SK-N-SH treated with all-trans-retinoic acid at 6 μM for 48 hours (cell line): ENCODE data around the gene RIPOR2.
"Not testable (repeated sequence)": the region's sequence is repeated elsewhere in the genome, so short reads cannot be mapped to it uniquely, and the experiment has no call there.

ENCODE experiments used
- ATAC-seq: fragments of 200-7000 bp; cut with Tn5 transposase; 3 replicates; pipeline ENCODE4 v1.9.1; 2020; ENCODE audit warnings: mild to moderate bottlenecking, moderate library complexity
- ARNTL ChIP-seq: fragments of 450-650 bp; formaldehyde crosslinking; IDR thresholded peaks from 2 replicates; pipeline ENCODE4 v1.5.0; 2020; ENCODE audit warnings: low read depth, mild to moderate bottlenecking, moderate library complexity, borderline replicate concordance
- CSDC2 ChIP-seq: fragments of 250-450 bp; sonication (Bioruptor Pico); IDR thresholded peaks from 2 replicates; pipeline ENCODE4 v1.5.0; 2020; ENCODE audit warnings: mild to moderate bottlenecking, moderate library complexity
- SNAI2 ChIP-seq: fragments of 250-450 bp; sonication (Bioruptor Pico); IDR thresholded peaks from 2 replicates; pipeline ENCODE4 v1.5.0; 2020; ENCODE audit warnings: mild to moderate bottlenecking, moderate library complexity
- TCF4 ChIP-seq: fragments of 250-450 bp; sonication (Bioruptor Pico); IDR thresholded peaks from 2 replicates; pipeline ENCODE4 v1.8.0; 2021; ENCODE audit warnings: mild to moderate bottlenecking, moderate library complexity, borderline replicate concordance
- ZC3H10 ChIP-seq: fragments of 250-450 bp; sonication (Bioruptor Pico); IDR thresholded peaks from 2 replicates; pipeline ENCODE4 v1.5.1; 2021; ENCODE audit warnings: mild to moderate bottlenecking, moderate library complexity
- ZFP30 ChIP-seq: fragments of 450-650 bp; formaldehyde crosslinking; IDR thresholded peaks from 2 replicates; pipeline ENCODE4 v1.5.0; 2022; ENCODE audit warnings: mild to moderate bottlenecking, moderate library complexity
- ZNF565 ChIP-seq: fragments of 450-650 bp; formaldehyde crosslinking; conservative IDR thresholded peaks from 2 replicates; pipeline ENCODE4 v1.5.0; 2020; ENCODE audit warnings: low read depth, mild to moderate bottlenecking, moderate library complexity
- ZNF70 ChIP-seq: fragments of 450-650 bp; formaldehyde crosslinking; IDR thresholded peaks from 2 replicates; pipeline ENCODE4 v1.5.0; 2020; ENCODE audit warnings: mild to moderate bottlenecking, moderate library complexity
- ZNF8 ChIP-seq: fragments of 450-650 bp; formaldehyde crosslinking; IDR thresholded peaks from 2 replicates; pipeline ENCODE4 v1.5.0; 2020; ENCODE audit warnings: mild to moderate bottlenecking, moderate library complexity
- TF ChIP-seq, protein P1 (sequence below): fragments of 250-450 bp; sonication (Bioruptor Pico); IDR thresholded peaks from 2 replicates; pipeline ENCODE4 v1.5.1; 2021; ENCODE audit warnings: mild to moderate bottlenecking, moderate library complexity
- TF ChIP-seq, protein P2 (sequence below): fragments of 250-450 bp; sonication (Bioruptor Pico); IDR thresholded peaks from 2 replicates; pipeline ENCODE4 v1.5.1; 2020; ENCODE audit warnings: low read depth, mild to moderate bottlenecking, moderate library complexity
- TF ChIP-seq, protein P3 (sequence below): fragments of 250-450 bp; sonication (Bioruptor Pico); IDR thresholded peaks from 2 replicates; pipeline ENCODE4 v1.8.0; 2020; ENCODE audit warnings: mild to moderate bottlenecking, moderate library complexity, borderline replicate concordance
- TF ChIP-seq, protein P4 (sequence below): fragments of 250-450 bp; sonication (Bioruptor Pico); IDR thresholded peaks from 2 replicates; pipeline ENCODE4 v1.8.0; 2021; ENCODE audit warnings: low read depth, mild to moderate bottlenecking, moderate library complexity, borderline replicate concordance

Gene RIPOR2

DNA sequence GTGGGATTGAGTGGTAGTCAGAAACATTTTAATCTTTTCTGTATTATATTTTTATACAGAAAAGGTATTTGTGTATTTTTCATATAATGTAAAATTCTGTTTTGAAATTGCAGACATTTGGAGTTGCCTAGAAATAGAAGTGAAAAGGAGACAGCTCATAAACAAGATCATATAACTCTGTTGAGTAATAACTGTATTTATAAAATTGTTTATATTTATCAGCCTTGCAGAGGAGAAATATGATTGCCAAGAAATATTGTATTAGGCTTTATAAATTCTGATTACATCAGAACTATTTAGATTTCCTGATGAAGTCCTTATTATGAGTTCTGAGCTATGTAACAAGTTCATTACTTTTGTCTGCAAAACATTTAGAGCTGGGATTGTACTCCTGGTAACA is 55.3 kb downstream of the RIPOR2 start:
- no peak for TF ChIP-seq ARNTL (CRISPR knock-in tag)
- no peak for TF ChIP-seq ZNF70 (CRISPR knock-in tag)
- TF ChIP-seq, protein P1, sequence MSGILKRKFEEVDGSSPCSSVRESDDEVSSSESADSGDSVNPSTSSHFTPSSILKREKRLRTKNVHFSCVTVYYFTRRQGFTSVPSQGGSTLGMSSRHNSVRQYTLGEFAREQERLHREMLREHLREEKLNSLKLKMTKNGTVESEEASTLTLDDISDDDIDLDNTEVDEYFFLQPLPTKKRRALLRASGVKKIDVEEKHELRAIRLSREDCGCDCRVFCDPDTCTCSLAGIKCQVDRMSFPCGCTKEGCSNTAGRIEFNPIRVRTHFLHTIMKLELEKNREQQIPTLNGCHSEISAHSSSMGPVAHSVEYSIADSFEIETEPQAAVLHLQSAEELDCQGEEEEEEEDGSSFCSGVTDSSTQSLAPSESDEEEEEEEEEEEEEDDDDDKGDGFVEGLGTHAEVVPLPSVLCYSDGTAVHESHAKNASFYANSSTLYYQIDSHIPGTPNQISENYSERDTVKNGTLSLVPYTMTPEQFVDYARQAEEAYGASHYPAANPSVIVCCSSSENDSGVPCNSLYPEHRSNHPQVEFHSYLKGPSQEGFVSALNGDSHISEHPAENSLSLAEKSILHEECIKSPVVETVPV: no peak
- ATAC-seq: no peak

DNA sequence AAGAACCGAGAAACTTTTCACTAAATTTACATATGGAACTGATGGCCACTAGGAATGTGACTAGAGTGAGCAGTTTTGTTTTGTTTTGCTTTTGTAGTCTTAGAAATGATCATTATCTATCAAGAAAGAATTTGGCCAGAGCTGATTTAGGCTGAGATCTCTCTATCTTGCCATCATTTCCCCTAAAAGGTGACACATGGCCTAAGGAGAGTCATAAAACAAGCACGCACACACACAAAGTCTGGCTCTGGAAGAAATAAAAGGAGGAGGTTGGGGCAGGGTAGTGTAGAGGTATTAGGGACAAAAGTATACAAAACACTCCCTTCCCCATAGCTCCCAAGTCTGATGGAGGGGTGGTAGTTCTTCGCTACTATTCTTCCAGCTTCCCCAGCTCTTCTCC is 56.4 kb downstream of the RIPOR2 start:
- ATAC-seq: no peak
- no peak for TF ChIP-seq SNAI2 (CRISPR knock-in tag)
- TF ChIP-seq ZNF70 (CRISPR knock-in tag): no peak
- TF ChIP-seq, protein P2, sequence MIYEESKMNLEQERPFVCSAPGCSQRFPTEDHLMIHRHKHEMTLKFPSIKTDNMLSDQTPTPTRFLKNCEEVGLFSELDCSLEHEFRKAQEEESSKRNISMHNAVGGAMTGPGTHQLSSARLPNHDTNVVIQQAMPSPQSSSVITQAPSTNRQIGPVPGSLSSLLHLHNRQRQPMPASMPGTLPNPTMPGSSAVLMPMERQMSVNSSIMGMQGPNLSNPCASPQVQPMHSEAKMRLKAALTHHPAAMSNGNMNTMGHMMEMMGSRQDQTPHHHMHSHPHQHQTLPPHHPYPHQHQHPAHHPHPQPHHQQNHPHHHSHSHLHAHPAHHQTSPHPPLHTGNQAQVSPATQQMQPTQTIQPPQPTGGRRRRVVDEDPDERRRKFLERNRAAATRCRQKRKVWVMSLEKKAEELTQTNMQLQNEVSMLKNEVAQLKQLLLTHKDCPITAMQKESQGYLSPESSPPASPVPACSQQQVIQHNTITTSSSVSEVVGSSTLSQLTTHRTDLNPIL (CRISPR knock-in tag): no peak
- no peak for TF ChIP-seq TCF4 (CRISPR knock-in tag)
- TF ChIP-seq ZC3H10 (CRISPR knock-in tag): no peak

DNA sequence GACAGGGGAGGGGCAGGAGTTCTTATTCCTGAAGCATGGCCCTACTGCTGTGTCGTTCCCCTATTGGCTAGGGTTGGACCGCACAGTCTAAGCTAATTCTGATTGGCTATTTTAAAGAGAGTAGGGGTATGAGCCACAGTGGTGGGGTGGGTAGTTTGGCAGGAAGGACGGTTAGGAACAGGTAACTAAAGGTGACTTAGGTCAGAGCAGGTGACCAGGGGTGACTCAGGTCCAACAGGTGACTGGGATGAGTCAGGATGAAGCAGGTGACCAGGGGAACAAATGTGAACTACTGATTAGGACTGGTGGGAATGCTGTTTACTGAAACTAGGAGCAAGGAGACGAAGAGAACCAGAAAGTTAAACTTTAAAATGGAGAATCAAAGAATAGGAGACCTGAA is 58.0 kb downstream of the RIPOR2 start:
- not testable (repeated sequence) for ATAC-seq

DNA sequence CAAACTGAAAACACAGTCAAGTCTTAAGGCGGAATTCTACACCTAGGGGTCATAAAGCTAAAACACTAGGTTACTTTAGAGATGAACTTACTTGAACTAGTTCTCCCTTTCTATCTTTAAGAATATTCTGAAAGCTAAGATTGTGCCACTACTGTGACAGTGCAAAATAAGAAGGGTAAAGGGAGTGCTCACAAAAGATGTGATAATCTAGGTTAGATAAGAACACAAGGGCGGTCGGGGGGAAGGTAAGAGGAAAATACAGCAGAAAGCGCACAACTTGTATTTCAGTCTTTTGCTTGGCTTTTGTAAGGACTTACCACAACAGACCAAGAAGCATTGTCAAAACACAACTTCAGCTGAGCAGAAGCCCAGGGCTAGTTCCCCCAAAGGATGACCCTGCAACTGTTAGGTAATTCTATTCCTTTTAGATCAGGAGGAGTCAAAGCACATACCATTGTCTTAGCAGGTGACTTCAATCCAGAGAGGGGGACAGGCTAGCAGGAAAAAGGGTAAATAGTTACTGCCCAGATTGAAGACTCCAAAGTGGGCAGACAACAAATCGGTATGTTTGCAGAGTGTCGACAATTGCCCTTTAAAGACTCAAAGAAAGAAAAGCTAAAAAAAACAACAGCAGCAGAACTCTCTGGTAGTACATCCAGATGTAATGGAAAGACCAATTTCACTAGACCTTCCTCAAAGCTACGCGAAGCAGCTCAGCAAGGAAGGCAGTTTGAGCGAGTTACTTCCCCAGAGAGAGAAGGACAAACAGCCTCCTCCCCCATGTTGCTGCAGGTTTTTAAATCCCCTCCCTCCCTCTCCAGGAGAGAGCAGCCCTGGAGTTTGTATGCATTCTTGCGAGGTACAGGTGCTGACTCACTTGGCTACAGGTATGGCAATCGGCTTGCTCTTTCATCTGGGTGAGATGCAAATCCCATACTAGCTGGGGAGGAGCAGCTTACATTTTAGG is 59.0 kb downstream of the RIPOR2 start:
- ATAC-seq: no peak
- TF ChIP-seq ZNF8 (CRISPR knock-in tag) (no peak), ARNTL (CRISPR knock-in tag) (no peak)

DNA sequence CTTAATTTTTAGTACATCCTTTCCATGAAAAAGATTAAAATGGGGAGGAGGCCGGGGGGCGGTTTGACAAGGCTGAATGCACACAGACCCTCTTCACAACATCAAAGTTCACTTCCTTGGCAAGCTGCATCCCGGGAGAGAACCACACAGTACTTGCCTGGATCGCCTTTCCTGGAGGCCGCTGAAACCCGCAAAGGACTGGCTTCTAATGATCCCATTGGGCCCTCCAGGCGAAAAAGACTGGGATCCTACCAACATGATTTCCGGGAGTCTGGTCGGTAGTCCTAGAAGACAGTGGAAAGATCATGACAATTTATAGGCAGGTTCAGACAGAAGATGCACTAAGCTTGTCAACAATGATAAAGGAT is 60.2 kb downstream of the RIPOR2 start:
- TF ChIP-seq, protein P1: no peak
- no peak for TF ChIP-seq ZFP30 (CRISPR knock-in tag)
- no peak for ATAC-seq

DNA sequence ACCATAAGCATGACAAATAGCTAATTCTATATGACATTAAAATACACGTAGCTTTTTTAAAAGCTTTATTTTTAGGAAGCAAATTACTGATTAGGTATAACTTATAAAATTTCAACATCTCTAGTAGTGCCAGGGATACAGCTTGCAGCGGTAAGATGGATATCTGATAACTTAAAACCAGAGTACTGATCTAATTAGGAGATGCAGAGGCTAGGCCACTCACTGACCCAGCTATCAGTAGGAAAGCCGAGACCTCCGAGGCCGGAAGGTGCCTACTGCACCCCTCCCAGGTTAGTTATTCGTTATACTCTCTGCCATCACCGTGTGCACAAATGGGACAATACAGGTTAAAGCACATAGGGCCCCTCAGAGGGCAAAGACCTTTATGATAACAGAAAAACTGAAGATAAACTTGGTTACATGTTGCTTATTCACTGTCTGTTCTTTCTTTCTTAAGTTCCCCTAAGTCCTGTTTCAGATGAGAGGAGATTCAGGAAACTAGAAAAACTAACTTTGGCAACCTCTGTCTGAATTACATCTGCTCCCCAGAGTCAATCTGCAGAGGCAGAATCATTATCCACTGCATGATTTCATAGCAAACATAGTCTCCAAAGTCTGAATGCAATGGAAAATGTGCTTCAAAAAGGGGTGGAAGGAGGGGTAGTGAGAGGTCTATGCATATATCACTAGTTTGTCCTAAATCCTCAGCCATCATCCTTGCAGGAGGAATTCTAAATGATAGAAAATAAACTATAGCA is 60.8 kb downstream of the RIPOR2 start:
- ATAC-seq: no peak
- TF ChIP-seq ZNF565 (CRISPR knock-in tag) (no peak), ZNF8 (CRISPR knock-in tag) (no peak), CSDC2 (CRISPR knock-in tag) (no peak)
- TF ChIP-seq, protein P3, sequence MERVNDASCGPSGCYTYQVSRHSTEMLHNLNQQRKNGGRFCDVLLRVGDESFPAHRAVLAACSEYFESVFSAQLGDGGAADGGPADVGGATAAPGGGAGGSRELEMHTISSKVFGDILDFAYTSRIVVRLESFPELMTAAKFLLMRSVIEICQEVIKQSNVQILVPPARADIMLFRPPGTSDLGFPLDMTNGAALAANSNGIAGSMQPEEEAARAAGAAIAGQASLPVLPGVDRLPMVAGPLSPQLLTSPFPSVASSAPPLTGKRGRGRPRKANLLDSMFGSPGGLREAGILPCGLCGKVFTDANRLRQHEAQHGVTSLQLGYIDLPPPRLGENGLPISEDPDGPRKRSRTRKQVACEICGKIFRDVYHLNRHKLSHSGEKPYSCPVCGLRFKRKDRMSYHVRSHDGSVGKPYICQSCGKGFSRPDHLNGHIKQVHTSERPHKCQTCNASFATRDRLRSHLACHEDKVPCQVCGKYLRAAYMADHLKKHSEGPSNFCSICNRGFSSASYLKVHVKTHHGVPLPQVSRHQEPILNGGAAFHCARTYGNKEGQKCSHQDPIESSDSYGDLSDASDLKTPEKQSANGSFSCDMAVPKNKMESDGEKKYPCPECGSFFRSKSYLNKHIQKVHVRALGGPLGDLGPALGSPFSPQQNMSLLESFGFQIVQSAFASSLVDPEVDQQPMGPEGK: no peak

DNA sequence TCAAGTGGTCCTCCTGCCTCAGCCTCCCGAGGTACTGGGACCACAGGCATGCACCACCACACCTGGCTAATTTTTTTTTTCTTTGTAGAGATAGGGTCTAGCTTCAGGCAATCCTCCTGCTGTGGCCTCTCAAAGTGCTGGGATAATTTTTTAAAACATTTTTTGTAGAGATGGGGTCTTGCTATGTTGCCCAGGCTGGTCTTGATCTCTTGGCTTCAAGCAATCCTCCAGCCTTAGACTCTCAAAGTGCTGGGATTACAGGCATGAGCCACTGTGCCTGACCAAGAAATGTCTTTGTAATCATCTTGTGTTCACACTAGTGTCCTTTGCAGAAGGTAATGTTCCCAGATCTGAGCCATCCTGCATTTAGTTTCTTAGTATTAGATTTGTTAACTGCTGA is 61.6 kb downstream of the RIPOR2 start:
- no peak for ATAC-seq
- TF ChIP-seq, protein P4, sequence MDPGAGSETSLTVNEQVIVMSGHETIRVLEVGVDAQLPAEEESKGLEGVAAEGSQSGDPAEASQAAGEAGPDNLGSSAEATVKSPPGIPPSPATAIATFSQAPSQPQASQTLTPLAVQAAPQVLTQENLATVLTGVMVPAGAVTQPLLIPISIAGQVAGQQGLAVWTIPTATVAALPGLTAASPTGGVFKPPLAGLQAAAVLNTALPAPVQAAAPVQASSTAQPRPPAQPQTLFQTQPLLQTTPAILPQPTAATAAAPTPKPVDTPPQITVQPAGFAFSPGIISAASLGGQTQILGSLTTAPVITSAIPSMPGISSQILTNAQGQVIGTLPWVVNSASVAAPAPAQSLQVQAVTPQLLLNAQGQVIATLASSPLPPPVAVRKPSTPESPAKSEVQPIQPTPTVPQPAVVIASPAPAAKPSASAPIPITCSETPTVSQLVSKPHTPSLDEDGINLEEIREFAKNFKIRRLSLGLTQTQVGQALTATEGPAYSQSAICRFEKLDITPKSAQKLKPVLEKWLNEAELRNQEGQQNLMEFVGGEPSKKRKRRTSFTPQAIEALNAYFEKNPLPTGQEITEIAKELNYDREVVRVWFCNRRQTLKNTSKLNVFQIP (CRISPR knock-in tag): no peak
- TF ChIP-seq, protein P2 (CRISPR knock-in tag): no peak
